HS-5 (cell line): ENCODE results near the gene GNS.
"Not testable (repeated sequence)": the region's sequence is repeated elsewhere in the genome, so short reads cannot be mapped to it uniquely, and the experiment has no call there.

Experiments used
- DNase-seq: peaks from one replicate; pipeline ENCODE4 v3.0.0-alpha.2; 2012; ENCODE audit warnings: low read depth

The GNS gene

DNA sequence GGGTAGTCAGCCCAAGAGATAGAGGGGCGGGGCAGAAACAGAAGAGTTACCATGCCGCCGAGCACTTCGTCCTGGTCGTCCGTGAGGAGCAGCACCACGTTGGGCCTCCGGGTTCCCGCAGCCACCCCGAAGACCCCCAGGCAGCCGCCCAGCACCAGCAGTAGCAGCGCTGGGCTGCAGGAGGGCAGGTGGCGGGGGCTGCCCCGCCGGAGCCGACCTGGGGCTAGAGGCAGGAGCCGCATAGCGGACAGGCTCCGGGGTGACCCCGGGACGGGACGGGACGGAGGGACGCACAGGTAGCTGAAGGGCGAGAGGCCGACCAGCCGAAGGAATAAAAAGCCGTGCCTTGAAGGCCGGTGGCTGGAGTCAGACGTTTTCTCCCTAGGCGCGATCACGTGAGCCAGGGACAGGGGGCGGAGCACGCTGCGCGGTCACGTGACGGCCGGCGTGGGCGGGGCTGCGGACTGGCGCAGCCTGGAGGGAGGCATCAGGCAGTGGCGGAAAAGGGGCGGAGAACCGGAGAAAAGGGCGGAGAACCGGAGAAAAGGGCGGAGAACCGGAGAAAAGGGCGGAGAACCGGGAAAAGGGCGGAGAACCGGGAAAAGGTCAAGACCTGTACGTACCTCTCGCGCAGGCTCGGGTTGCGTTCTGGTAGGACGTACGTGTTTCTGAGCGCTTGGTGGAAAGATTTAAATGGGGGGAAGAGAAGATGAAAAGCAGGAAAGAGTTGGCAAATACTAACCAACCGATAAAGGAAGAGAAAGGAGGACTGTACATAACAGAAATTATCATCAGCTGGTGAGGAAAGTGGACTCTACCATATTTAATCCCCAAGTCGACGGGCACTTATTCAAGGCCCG is at the start of gene GNS:
Gene GNS, minus strand, starts transcription at position 372 of the 860 bp plus-strand sequence. Its CDS starts 130 bp downstream, at position 242.
- peak; percentile 68 for DNase-seq

DNA sequence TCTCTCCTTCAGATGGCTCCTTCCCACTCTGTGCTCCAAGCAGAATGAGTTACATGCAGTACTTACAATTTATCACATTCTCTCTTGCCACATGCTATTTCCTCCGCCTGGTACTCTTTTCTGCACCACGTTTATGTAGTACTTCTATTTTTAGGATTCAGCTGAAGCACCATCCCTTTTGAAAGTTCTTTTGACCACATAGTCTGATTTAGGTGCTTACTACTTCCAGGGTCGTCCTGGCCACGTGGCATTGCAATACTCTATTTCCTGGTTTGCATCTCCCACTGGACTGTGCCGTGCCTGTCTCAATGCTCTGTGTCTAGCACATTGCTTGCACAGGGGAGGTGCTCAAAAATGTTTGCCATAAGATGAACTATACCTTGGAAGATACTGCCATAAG is 48.9 kb upstream of the GNS start:
- no peak for DNase-seq

DNA sequence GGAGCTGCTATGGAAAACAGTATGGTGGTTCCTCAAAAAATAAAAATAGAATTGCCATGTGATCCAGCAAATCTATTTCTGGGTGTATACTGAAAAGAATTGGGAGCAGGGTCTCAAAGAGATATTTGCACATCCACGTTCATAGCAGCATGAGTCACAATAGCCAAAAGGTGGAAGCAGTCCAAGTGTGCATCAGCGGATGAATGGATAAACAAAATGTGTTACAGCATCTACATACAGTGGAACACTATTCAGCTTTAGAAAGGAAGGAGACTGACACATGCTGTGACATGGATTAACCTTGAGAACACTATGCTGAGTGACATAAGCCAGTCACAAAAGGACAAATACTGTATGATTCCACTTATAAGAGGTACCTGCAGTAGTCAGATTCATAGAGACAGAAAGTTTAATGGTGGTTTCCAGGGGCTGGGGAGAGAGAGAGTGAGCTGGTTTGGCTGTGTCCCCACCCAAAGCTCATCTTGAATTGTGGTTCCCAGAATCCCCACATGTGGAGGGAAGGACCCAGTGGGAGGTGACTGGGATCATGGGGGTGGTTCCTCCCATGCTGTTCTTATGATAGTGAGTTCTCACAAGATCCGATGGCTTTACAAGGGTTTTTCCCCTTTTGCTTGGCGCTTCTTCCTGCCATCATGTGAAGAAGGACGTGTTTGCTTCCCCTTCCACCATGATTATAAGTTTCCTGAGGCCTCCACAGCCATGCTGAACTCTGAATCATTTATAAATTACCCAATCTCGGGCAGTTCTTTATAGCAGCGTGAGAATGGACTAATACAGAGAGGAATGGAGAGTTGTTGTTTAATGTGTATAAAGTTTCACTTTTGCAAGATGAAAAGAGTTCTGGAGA is 47.6 kb upstream of the GNS start:
- DNase-seq = no peak

DNA sequence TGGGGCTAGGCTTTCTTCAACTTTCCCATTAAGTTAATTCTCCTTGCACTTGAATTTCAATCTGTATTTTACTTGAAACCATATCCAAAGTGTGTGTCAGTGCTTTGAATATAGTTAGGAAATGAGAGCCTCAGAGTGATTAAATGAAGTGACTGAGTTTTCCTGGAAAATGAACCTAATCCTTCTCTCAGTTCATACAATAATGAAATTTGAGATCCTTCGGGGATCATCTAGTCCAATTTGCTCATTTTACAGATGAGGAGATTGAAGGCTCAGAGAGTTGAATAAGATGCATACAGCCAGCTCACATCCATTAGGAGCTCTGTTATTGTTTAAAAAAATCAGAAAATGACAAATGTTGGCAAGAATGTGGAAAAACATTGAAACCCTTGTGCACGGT is 47.0 kb upstream of the GNS start:
- DNase-seq = no peak

DNA sequence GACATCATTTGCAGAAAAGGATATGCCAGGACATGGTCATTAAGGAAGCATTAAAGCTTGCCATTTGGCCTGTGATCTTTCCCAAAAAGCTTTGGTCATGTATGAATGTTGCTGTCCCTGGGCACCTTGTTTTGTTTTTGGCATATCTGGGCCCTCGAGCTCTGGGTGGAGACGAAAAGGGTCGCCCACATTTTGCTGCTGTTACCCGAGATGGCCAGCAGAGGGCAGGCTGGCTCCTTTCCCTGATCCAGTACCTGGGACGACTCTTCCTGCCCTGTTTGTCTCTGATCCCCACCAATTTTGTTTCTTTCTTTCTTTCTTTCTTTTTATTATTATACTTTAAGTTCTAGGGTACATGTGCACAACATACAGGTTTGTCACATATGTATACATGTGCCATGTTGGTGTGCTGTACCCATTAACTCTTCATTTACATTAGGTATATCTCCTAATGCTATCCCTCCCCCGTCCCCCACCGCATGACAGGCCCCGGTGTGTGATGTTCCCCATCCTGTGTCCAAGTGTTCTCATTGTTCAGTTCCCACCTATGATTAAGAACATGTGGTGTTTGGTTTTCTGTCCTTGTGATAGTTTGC is 43.1 kb upstream of the GNS start:
- not testable (repeated sequence) for DNase-seq

DNA sequence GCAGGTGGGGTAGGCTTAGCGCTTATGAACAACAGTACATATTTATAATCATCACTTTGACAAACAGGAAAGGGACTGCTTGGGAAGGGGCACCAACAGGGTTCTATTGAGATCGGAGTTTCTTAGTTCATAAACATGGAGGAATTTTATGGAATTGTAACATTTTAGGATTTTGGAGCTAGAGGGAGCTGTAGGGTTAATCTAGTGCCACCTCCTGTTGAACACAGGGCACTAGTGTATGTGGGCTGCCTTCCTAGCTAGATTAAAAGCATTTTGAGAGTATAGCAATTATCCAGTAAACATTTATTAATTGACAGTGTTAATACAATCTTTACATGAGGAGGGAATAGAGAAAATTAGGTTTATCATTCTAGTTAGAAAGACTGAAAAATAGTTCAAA is 42.2 kb upstream of the GNS start:
- DNase-seq = no peak

DNA sequence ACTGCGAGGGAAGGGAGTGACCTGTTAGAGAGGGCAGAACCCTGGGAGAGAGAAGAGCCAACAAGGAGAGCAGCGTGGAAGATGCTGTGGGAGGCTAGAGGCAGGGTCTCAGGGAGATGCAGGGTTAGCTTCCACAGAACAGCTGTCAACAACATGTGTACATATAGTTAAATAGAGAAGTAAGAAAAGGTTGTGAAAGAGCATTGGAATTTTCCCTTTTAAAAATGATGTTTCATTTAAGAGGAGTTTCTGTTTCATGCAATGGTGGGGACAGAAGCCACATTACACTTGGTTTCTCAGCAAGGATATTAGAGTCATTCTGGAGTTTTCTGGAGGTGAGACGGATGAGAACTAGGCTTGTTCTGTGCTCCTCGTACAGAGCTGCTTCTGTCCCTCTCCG is 41.4 kb upstream of the GNS start:
- DNase-seq = no peak

DNA sequence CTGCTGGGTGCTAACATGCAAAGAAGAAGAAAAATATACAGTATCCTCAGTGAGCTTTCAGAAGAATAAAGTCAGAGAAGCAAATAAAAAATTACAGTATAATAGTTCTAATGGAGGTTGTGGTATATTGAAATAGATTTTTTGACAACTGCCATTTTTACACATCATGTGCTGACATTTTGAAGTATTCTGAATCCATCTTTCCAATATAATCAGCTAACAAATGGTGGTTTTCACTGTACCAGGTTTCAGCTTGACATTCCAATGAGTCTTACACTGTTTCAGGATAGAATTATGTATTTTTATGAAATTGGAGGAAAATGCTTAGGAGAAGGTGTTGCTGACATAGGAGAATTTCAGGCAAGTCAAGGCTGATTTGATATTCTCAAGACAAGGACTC is 39.0 kb upstream of the GNS start:
- DNase-seq = no peak

DNA sequence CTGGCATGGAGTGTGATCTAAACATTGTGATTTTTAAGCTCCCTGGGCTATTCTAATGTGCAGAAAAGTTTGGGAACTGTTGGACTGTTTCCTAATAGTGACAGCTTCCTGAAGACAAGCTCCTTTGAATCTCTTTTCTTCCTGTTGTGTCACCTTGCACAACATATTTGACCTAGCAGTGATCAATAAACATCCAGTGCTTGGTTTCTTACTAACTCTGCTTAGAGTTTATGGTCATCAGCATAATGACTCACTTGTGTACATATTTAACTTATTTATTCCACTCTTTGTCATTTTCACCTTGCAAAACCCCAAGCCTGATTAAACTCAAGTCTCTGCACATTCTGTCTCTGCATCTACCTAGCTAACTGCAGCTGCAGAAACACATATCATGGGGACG is 38.0 kb upstream of the GNS start:
- no peak for DNase-seq

DNA sequence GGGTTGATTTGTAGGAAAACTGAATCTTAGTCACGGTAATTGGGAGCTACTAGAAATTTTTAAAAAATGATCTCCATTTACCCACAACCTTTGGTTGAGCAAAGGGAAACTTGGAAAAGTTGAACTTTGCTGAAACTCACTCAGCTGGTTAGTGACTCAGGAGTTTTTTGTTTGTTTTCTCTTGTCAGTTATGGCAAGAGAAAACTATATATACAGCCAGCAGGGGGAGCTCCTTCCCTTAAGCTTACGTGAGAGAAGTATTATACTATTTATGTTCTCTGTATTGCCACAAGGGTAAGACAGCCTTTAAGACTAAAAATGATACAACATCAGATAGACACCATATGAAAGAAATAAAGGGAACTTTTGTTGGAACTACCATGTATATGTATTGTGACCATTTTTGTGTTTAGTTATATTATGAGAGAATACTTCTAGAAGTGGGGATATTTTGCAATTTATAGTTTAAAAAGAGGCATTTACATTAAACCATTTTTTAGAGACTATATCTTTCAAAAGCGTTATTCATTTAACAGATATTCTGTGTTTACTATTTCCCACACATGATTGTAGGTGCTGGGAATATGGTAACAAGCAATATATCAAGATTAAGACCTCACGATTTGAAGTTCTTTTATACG is 37.1 kb upstream of the GNS start:
- peak; percentile 80 for DNase-seq

DNA sequence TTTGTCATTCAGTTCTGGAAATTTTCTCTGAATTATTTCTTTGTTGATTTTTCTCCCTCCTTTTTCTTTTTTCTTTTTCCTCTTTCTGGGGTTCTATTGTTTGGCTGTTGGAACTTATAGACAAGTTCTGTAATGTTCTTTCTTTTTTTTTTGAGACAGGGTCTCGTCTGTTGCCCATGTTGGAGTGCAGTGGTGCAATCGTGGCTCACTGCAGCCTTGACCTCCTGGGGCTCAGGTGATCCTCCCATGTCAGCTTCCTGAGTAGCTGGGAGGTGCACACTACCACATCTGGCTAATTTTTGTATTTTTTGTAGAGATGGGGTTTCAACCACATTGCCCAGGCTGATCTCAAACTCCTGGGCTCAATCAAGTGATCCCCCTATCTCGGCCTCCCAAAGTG is 35.1 kb upstream of the GNS start:
- DNase-seq = no peak

DNA sequence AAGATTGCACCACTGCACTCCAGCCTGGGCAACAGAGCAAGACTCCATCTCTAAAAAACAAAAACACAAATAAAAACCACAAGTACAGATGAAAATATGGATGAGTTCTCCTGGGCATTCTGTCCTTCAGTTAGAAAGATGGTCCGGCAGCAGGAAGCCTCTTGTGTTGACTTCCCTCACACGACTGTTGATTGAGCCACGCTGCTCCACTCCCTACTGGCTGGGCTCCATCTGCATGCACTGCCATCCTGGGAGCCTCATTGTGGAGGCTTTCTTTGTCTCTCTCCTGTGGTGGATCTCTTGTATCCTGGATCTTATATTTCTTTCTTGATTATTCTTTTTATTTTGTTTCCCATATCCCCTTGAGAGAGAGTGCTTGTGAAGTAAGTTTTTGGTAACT is 34.4 kb upstream of the GNS start:
- DNase-seq = no peak

DNA sequence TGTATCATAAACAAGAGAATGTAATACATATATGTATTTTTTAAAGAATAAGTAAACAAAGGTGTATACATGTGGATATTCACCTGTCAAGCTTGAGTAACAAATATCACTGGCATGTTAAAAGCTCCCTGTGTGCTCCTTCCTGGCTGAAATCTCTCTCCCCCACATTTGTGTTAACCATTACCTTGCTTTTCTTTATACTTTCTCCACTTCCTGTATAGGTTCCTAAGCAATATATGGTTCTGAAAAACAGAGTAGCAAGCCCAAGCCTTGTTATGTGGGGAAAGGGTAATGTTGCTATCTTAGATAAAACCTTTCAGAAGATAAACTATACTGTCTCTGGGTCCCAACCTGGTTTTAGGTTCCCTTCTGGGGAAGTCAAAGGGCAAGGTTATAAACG is 32.9 kb upstream of the GNS start:
- DNase-seq = no peak

DNA sequence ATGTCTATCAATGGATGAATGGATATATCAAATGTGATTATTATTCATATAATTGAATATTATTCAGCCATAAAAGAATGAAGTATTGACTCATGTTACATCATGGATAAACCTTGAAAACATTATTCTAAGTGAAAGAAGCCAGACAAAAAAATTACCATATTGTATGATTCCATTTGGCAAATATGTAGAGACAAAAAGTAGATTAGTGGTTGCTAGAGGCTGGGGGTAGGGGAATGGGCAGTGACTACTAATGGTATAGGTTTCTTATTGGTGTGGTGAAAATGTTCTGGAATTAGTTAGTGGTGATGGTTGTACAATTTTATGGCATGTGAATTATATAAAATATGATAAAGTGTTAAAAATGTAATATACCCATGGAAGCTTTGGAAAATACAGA is 31.8 kb upstream of the GNS start:
- DNase-seq = no peak

DNA sequence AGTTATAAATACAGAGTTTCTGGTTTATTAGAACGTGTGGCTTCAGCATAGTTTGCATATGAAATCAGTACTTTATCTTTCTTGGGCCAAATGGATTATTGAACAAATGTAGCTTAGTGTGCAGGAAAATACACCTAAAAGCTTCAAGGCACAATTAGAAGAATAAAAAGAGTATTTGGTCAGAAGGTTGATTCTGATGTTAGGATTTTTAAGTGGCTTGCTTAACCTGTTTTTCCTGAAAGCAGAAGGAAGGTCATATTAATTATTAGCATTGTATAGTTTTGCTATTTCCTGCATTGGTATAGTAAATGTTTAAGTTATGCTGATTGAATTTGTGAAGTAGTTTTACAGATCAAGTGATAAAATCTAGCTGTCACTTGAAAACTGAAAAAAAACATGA is 31.0 kb upstream of the GNS start:
- no peak for DNase-seq

DNA sequence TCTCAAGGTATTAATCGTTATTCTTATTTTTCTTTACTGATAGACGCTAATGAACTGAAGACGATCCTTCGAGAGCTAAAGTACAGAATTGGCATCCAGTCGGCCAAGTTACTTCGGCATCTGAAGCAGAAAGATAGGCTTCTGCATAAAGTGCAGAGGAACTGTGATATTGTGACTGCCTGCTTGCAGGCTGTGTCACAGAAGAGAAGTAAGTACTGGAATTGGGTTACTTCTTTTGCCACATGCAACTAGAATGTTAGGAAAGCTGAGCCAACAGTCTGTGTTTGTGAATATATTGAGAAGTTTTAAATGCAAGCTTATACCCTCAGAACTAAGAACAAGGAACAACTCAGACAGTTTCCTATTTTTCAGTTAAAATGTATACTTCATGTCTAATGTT is 26.6 kb upstream of the GNS start:
- no peak for DNase-seq

DNA sequence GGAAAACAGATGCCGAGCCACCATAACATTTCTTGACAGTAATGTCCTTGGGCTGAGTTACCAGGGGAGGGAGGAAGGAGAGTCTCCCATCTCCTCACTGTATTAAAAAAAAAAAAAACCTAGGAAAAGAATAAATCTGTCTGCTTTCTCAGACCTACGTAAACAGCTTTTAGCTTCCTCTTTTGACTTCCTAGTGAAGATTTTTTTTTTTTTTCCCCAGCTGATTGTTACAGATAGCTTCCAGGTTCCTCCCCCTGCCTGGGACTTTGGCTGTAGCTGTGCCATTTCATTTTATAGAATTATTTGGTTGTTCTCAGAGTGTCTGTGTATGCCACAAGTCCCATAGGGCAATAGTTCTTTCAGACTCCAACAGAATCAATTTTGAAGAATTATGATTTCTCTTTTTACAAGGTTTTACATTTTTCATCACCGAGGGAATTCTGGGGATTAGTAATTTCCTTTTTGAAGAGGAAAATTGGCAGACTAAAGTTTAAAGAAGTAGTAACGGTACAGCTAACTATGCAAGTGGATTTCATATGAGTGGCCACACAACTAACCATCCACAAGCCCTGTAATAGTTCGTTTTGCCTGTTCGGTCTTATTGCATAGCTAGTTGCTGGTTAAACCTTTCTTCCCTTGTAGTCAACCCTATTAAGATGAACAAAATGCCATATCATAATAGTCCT is 23.1 kb upstream of the GNS start:
- no peak for DNase-seq

DNA sequence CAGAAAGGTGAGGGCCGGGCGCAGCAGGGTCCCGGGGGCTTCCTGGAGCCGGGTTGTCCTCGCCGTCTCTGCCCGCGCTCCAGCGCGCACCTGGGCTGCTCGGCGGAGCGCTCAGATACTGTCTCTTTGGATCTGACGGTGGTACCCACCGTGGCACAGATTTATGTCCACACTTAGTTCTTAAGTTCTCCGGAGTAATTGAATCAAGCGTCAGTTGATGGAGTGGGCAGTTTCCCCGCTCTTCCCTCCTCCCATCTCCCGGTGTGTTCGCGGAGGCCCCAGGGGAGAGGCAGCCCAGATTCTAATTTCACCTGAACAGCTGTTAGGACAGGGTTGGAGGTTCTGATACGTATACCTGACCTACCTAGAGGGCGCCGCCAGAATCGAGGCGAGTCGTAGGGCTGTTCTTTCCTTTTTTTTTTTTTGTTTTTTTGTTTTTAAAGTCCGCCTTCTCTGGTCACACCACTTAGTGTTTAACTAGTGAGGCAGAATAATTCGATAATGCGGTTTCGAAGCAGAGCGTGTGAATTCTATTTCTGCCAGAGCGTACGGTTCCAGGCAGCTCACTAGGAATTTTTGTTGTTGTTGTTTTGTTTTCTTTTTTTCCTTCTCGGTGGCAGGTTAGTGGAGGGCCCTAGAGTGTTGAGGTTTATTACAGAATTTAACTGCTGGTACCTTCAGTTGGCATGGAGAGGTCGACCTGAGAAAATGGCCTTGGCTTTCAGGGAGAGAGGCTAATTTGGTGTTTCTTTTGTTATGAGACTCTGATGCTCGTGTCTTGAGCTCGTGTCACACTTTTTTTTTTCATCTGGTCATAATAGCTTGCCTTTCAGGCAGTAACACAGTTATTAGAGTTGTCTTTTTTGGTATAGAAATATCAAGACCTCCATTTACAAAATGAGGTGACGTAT is 22.3 kb upstream of the GNS start:
- no peak for DNase-seq

DNA sequence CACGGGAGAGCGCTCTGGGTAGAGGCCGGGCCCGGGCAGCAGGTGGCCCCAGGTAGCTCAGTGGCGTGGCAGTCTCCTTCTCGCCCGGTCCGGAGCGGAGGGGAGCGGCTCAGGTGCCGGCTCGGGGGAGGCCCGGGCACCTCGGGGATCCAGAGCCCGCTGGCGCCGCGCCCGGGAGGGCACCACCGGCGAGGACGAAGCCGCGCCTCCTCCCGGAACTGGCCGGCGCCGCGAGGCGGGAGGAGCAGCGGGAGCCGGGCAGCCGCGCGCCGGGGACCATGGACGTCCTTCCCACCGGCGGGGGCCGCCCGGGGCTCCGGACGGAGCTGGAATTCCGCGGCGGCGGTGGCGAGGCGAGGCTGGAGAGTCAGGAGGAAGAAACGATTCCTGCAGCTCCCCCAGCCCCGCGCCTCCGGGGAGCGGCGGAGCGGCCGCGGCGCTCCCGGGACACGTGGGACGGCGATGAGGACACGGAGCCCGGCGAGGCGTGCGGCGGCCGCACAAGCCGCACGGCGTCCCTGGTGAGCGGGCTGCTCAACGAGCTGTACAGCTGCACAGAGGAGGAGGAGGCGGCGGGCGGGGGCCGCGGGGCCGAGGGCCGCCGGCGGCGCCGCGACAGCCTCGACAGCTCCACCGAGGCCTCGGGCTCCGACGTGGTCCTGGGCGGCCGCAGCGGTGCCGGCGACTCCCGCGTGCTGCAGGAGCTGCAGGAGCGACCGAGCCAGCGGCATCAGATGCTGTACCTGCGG is 21.5 kb upstream of the GNS start:
- DNase-seq = no peak

DNA sequence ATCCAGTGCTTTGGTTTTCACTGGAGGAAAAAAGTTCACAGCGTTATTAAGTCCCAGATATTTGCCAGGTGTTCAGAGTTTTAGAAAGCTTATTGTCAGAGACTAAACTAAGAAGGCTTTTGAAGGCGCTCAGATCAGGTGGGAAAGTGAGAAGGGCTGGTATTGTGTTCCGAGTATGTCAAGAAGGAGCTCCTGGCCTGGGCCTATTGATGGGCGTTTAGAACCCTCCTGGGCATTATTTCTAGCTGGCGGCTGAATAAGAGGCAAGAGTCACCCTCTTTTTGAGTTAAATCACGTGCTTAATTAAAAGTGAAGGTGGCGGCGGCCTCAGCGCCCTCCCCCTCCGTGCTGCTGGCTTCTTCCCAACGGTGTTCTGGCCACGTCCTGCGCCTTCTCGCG is 20.9 kb upstream of the GNS start:
- no peak for DNase-seq
